ENCODE data around the gene VAMP8. TPM values are rescaled to one million over a fixed set of nuclear protein-coding genes. Genes with fewer than 3 reads are reported as not detected.

Gene VAMP8
- total and polyA plus RNA-seq, 2 of the 8 experiments (the other 6 are each of a cell fraction or from before 2014, with no cell fraction given), result 34.4 to 69.7 TPM

DNA sequence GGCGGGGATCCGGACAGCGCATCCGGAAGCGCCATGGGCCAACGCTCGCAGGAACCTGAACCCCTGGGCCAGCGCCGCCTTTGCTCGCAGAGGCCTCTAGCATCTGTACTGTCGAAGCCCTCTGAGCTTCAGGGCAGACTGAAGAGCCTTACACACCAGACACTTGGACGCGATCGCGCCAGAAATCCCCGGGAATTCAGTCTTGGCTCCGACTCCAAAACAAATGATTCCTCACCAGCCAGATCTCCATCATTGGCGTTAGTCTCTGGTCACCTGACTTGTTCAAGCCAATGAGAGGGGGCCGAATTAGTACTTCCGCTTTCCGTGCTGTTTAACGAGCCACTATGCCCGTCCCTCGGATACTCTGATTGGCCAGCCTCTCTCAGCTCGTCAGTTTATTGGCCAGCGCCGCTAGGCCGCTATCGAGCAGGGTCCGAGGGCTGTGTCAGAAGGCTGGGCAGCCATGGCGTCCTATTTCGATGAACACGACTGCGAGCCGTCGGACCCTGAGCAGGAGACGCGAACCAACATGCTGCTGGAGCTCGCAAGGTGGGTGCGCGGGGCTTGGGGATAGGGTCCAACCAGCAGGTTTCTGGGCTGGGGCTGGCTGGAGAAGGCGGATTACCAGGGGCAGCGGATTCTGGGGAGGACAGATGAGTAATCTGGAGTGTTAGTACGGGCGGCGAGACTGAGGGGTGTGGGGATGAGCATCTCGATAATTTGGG, 18.1 kb downstream of the VAMP8 start, which contains the start of gene RNF181 (continued):
- TF ChIP-seq TCF12 (IDR thresholded peaks at IDR 0.05; ENCODE audit: low read depth, low read length) (no peak), HDAC6 (IDR thresholded peaks at IDR 0.05; ENCODE audit: low read depth, low read length) (no peak), SIX5 (IDR thresholded peaks at IDR 0.05; ENCODE audit: low read depth, low read length) (no peak), SP2 (IDR thresholded peaks at IDR 0.05; ENCODE audit: low read length) (peak; percentile 17; the same call in 1 of the 2 replicates), TEAD4 (IDR thresholded peaks at IDR 0.05; ENCODE audit: low read depth, low read length) (no peak), KDM4A (IDR thresholded peaks at IDR 0.05; ENCODE audit: low read depth, low read length, severe bottlenecking) (peak; percentile 70), POLR2A (IDR thresholded peaks at IDR 0.05; ENCODE audit: control extremely low read depth in 1 of 2, low read depth in 2 of 2, low read length in 2 of 2) (peak; percentile 78 to 84)
- TF ChIP-seq, protein P1, sequence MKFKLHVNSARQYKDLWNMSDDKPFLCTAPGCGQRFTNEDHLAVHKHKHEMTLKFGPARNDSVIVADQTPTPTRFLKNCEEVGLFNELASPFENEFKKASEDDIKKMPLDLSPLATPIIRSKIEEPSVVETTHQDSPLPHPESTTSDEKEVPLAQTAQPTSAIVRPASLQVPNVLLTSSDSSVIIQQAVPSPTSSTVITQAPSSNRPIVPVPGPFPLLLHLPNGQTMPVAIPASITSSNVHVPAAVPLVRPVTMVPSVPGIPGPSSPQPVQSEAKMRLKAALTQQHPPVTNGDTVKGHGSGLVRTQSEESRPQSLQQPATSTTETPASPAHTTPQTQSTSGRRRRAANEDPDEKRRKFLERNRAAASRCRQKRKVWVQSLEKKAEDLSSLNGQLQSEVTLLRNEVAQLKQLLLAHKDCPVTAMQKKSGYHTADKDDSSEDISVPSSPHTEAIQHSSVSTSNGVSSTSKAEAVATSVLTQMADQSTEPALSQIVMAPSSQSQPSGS (IDR thresholded peaks at IDR 0.05; ENCODE audit: low read length), result no peak
- TF ChIP-seq, protein P2, sequence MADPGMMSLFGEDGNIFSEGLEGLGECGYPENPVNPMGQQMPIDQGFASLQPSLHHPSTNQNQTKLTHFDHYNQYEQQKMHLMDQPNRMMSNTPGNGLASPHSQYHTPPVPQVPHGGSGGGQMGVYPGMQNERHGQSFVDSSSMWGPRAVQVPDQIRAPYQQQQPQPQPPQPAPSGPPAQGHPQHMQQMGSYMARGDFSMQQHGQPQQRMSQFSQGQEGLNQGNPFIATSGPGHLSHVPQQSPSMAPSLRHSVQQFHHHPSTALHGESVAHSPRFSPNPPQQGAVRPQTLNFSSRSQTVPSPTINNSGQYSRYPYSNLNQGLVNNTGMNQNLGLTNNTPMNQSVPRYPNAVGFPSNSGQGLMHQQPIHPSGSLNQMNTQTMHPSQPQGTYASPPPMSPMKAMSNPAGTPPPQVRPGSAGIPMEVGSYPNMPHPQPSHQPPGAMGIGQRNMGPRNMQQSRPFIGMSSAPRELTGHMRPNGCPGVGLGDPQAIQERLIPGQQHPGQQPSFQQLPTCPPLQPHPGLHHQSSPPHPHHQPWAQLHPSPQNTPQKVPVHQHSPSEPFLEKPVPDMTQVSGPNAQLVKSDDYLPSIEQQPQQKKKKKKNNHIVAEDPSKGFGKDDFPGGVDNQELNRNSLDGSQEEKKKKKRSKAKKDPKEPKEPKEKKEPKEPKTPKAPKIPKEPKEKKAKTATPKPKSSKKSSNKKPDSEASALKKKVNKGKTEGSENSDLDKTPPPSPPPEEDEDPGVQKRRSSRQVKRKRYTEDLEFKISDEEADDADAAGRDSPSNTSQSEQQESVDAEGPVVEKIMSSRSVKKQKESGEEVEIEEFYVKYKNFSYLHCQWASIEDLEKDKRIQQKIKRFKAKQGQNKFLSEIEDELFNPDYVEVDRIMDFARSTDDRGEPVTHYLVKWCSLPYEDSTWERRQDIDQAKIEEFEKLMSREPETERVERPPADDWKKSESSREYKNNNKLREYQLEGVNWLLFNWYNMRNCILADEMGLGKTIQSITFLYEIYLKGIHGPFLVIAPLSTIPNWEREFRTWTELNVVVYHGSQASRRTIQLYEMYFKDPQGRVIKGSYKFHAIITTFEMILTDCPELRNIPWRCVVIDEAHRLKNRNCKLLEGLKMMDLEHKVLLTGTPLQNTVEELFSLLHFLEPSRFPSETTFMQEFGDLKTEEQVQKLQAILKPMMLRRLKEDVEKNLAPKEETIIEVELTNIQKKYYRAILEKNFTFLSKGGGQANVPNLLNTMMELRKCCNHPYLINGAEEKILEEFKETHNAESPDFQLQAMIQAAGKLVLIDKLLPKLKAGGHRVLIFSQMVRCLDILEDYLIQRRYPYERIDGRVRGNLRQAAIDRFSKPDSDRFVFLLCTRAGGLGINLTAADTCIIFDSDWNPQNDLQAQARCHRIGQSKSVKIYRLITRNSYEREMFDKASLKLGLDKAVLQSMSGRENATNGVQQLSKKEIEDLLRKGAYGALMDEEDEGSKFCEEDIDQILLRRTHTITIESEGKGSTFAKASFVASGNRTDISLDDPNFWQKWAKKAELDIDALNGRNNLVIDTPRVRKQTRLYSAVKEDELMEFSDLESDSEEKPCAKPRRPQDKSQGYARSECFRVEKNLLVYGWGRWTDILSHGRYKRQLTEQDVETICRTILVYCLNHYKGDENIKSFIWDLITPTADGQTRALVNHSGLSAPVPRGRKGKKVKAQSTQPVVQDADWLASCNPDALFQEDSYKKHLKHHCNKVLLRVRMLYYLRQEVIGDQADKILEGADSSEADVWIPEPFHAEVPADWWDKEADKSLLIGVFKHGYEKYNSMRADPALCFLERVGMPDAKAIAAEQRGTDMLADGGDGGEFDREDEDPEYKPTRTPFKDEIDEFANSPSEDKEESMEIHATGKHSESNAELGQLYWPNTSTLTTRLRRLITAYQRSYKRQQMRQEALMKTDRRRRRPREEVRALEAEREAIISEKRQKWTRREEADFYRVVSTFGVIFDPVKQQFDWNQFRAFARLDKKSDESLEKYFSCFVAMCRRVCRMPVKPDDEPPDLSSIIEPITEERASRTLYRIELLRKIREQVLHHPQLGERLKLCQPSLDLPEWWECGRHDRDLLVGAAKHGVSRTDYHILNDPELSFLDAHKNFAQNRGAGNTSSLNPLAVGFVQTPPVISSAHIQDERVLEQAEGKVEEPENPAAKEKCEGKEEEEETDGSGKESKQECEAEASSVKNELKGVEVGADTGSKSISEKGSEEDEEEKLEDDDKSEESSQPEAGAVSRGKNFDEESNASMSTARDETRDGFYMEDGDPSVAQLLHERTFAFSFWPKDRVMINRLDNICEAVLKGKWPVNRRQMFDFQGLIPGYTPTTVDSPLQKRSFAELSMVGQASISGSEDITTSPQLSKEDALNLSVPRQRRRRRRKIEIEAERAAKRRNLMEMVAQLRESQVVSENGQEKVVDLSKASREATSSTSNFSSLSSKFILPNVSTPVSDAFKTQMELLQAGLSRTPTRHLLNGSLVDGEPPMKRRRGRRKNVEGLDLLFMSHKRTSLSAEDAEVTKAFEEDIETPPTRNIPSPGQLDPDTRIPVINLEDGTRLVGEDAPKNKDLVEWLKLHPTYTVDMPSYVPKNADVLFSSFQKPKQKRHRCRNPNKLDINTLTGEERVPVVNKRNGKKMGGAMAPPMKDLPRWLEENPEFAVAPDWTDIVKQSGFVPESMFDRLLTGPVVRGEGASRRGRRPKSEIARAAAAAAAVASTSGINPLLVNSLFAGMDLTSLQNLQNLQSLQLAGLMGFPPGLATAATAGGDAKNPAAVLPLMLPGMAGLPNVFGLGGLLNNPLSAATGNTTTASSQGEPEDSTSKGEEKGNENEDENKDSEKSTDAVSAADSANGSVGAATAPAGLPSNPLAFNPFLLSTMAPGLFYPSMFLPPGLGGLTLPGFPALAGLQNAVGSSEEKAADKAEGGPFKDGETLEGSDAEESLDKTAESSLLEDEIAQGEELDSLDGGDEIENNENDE (IDR thresholded peaks at IDR 0.05; ENCODE audit: insufficient replicate concordance, low read length), result no peak

All from H1 (cell line).